NCI-H2227 (cell line): ENCODE data around the gene SYNE3.
A peak's percentile ranks its signal among the peaks of the same experiment; 100 is the strongest.
"Not testable (repeated sequence)": the region's sequence is repeated elsewhere in the genome, so short reads cannot be mapped to it uniquely, and the experiment has no call there.

ENCODE experiments used
- DNase-seq: peaks from one replicate; lab custom pipeline; 2025; ENCODE audit not compliant: unreplicated experiment; lab: John Stamatoyannopoulos, UW

The SYNE3 gene

GRCh38 chr14:95523815-95524448 is 7.5 kb upstream of the SYNE3 start:
- DNase-seq: no peak

- DNase-seq: no peak
Observed at GRCh38 chr14:95523051-95523814, 6.8 kb upstream of the SYNE3 start.

- DNase-seq: no peak
Observed at GRCh38 chr14:95522556-95522955, 6.1 kb upstream of the SYNE3 start.

GRCh38 chr14:95522116-95522515 is 5.7 kb upstream of the SYNE3 start:
- DNase-seq: no peak

- DNase-seq: no peak
Observed at GRCh38 chr14:95521001-95521400, 4.6 kb upstream of the SYNE3 start.

GRCh38 chr14:95520346-95520745 is 3.9 kb upstream of the SYNE3 start:
- DNase-seq: no peak

- DNase-seq: no peak
Observed at GRCh38 chr14:95519699-95520098, 3.2 kb upstream of the SYNE3 start.

- peak; percentile 43 for DNase-seq
Observed at GRCh38 chr14:95518045-95518751, 1.7 kb upstream of the SYNE3 start.

- DNase-seq: peak; percentile 46
Observed at GRCh38 chr14:95515596-95516552, 576 bp downstream of the SYNE3 start.

GRCh38 chr14:95515080-95515489 is 1.4 kb downstream of the SYNE3 start:
- DNase-seq: no peak

- DNase-seq: no peak
Observed at GRCh38 chr14:95514131-95515079, 2.0 kb downstream of the SYNE3 start.

GRCh38 chr14:95513291-95513690 is 3.2 kb downstream of the SYNE3 start:
- no peak for DNase-seq

- no peak for DNase-seq
Observed at GRCh38 chr14:95511687-95512086, 4.8 kb downstream of the SYNE3 start.

GRCh38 chr14:95510804-95511203 is 5.6 kb downstream of the SYNE3 start:
- DNase-seq: no peak

GRCh38 chr14:95510344-95510743 is 6.1 kb downstream of the SYNE3 start:
- DNase-seq: not testable (repeated sequence)

GRCh38 chr14:95509495-95509894 is 7.0 kb downstream of the SYNE3 start:
- no peak for DNase-seq

- DNase-seq: no peak
Observed at GRCh38 chr14:95508377-95508776, 8.1 kb downstream of the SYNE3 start.

GRCh38 chr14:95507701-95508103 is 8.7 kb downstream of the SYNE3 start:
- DNase-seq: no peak

GRCh38 chr14:95507174-95507573 is 9.3 kb downstream of the SYNE3 start:
- no peak for DNase-seq
